IPS-NIHi7 (cell line): ENCODE data around the gene COMMD8.
A peak's percentile ranks its signal among the peaks of the same experiment; 100 is the strongest.
"Not testable (repeated sequence)": the region's sequence is repeated elsewhere in the genome, so short reads cannot be mapped to it uniquely, and the experiment has no call there.

Source experiments
- DNase-seq: peaks from one replicate; pipeline ENCODE4 v3.0.0; 2012; ENCODE audit warnings: mixed read lengths; ENCODE audit errors: extremely low spot score

Gene COMMD8

DNA sequence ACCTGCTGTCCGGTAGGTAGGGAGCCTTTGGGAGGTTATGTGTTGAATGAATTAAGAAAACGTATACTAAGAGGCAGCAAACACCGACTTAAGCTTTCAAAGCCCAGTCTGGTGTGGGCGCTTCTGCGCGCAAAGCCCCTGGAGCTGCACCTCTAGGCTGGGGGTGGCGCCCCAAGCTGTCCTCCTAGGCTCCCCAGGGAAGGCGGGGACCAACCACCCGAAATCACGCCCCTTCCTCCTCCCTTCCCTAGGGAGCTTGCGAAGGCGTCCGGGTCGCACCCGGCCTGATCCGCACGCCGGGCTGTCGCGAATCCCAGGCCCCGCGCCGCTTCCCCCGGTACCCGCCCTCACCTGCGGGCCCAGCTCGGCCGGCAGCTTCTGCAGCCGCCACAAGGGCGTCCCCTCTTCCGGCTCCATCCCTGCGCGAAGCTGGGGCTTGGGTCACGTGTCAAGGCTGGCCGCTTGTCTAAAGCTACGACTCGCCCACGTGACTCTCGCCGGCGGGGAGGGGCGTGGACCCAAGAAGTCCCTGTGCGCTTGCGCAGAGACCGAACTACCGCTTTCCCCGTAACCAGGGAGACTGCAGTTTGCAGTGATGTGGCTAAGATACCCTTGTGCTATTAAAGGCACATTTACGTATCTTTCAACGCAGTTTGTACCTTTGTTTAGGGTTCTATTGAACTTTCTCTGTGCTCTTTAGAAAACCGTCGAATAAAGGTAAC is at the start of gene COMMD8:
Gene COMMD8 (minus strand): TSS at position 468 of the 722 bp plus-strand sequence. CDS start 51 bp downstream, at position 417.
- peak; percentile 93 for DNase-seq

DNA sequence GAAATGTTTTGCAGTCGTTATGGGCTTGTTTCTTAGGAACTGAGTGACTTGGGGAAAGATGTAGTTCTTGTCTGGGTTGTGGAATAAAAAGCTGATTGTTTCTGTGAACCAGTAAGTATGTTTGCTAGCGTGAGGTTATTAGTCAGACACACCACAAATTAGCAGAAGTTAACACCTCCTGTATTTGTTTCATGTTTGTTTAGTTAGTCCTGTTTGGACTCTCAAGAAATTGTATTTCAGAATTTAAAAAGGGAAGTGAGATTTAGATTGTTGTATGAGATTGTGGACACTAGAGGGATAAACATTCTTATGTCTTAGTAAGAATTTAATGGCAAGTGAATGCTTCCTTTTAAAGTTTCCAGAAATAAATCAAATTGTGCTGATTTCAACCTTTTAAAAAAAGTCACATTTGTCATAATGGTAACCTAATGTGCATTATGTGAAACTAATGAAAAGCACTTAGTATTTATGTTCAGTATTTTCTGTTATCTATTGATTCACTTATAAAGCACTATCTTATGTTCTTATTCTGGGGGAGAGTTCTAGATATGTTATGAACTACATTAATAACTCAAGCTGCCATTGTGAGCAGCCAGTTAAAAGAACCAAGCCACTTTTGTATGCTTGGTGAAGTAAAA is 47.1 kb upstream of the COMMD8 start:
- DNase-seq: no peak

DNA sequence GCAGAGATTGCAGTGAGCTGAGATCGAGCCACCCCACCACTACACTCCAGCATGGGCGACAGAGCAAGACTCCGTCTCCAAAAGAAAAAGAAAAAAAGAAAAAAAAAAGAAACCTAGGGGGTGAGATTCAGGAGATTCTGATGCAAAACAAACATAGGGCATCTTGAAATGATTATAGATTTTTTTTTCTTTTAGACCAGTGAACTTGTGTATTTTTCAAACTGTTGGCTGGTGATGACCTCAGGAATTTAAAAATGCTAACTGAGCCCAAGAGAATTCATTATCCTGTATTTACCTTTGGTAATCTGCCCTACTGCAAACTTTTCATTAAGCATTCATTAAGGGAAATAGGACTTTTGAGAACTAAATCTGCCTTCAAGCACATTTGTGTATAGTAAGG is 42.2 kb upstream of the COMMD8 start:
- DNase-seq: no peak

DNA sequence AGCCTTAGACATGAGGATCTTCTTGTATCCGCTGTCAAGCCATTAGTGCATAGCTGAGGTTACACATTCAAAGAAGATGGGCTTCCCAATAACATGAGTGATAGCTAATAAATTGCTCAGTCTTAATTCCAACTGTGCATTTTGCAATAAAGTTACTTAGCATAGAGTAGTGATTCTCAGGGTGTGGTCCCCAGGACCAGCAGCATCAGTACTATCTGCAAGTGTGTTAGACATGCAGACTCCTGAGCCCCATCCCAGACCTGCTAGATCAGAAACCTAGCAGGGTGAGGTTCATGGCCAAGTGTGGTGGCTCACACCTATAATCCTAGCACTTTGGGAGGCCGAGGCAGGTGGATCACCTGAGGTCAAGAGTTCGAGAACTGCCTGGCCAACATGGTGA is 41.6 kb upstream of the COMMD8 start:
- DNase-seq: no peak

DNA sequence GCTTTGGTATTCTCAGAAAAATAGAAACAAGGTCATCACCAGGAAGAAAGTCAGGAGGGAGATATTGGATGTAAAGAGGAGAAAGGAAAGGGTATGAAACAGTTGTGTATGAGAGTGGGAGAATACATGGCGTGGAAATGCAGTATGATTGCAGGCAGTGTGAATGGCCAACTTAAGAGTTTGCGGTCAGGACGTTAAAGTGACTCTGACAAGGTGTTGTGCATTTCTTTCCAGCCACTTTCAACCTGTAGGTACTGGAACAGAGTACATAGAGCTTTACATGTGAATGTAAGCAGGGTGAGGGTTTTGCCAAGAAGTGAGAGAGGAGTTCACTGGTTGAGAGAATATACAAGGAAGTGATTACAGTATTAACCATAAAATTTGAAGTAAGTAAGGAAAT is 37.3 kb upstream of the COMMD8 start:
- DNase-seq: no peak

DNA sequence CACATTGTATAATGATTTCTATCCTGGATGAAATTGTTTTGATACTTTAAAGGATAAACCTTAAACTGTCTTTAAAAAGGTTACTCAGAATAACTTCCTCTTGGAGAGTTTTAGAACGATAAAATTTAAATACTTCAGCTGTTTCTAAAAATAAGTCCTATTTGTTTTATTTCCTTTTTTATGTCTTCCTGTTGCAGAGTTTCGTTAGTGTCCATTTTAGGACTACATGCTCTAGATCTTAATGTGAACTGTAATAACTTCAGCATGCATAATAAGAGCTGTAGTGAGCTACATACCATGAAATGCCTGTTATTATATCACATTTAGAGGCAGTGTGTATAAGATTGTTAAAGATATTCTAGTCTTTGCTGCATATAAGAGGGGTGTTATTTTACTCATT is 36.2 kb upstream of the COMMD8 start:
- no peak for DNase-seq

DNA sequence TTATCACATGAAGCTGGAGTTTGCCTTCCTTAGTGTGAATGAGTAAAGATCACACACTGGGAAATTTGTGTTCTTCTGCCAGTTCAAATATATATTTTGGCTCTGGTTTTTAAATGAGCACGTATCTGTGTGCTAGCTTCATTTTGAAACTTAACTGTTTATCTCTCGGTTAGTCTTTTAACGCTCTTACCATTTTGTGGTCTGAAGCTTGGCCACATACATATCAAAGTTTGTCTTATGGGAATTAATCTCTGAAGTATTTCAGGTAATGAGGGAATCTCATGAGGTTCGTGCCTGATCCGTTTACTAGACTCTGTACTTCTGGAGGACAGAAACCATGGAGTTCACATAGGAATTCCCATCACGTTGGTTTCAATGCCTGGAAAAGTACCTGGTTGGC is 35.4 kb upstream of the COMMD8 start:
- DNase-seq: no peak

DNA sequence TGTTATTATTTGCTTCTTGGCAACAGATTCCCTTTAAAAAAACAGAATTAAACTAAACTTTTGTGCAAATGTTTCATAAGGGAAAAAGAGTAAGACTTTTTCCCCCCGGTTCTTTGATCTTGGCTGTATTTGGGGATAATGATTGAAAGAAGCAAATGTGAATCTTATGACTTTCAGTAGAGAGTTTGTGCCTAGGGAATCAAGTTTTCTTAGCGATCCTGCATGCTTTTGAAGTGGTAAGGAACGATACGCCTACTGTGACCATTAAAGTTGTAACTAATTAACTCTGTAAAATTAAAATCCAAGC is 30.6 kb upstream of the COMMD8 start:
- DNase-seq: no peak

DNA sequence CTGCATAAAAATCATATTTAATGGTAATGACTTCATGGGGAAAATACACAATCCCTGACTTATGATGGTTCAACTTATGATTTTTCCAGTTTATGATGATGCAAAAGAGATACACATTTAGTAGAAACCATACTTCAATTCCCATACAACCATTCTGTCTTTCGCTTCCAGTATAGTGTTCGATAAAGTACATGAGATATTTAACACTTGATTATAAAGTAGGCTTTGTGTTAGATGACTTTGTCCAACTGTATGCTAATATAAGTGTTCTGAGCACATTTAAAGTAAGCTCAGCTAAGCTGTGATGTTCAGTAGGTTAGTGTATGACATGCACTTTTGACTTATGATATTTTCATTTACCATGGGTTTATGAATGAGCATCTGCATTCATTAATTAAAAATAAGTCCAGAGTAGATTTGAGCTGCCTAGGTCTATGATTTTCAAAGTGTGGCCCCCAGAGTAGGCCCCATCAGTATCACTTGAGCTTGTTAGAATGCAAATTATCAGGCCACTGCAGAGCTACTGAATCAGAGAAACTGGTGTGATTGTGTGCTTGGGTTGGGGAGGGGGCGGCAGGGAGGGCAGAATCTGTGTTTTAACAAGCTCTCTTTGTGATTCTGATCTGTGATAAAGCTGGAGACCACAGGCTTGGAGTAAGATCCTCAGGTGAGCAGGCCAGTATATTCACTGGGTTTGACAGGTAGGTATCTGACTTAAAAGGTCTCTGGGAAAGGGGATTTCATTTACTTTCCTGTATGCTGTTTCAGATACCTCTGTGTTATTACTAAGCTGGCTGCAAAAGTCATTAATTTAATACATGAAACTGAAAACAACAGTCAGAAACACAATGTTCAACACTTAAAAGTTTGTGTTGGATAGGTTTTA is 30.0 kb upstream of the COMMD8 start:
- DNase-seq: no peak

DNA sequence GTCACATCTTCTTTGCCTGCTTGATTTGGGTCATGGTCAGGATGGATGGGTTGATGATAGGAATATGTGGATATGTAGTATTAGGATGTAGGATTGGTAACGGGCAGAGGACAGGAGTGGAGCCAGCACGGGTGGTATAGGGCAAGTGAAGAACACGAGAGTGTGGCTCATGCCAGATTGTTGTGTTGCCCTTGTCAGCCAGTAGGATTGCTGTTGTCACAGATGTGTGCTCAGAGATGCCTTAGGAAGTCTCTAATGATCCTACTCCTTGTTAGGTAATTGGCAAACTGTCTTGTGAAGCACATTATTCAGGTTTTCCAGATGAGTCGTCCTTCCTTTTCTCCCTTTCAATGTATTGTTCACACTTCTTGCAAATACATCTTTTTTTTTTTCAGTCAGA is 27.0 kb upstream of the COMMD8 start:
- peak; percentile 27 for DNase-seq

DNA sequence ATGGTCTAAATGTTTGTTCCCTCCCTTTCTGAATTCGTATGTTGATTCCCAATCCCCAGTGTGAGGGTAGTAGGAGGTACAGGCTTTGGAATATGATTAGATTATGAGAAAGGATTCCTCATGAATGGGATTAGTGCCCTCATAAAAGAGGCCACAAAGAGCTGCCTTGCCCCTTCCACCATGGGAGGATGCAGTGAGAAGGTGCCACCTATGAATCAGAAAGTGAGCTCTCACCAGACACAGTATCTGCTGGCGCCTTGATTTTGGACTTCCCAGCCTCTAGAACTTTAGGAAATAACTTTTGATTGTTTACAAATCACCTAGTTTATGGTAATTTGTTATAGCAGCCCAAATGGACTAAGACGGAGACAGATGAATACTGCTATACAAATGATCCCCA is 25.2 kb upstream of the COMMD8 start:
- no peak for DNase-seq

DNA sequence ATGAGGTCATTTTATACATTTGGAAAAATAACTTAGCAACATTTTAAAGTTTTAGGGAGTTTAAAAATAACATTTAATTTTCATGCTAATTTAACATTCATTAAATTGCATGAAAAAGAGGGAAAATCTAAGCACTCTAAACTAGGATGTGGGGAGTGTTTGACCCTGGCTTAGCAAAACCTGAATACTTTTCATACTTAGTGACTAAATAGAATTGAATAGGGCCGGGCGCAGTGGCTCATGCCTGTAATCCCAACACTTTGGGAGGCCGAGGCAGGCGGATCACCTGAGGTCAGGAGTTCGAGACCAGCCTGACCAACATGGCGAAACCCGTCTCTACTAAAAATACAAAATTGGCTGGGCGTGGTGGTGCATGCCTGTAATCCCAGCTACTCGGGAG is 23.2 kb upstream of the COMMD8 start:
- not testable (repeated sequence) for DNase-seq

DNA sequence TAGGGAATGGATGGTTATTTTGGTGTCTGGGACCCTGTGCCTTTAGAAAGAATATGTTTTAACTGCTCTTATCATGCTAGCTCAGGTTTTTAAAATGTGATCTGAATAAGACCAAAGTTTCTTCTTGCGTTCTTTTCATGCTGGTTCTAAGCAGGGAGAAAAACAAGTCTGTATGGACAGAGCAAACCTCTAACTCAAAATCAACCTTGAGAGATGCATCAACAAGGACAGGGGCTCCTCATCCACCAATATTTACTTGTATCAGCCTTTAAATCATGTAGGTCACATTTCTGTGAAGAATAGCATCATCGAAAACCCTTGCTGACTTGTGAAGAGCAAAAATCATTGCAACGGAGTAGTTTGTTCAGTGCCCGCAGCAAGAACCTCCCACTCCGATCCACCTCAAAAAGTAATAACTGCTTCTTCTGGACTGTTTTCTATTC is 22.8 kb upstream of the COMMD8 start:
- DNase-seq: no peak

DNA sequence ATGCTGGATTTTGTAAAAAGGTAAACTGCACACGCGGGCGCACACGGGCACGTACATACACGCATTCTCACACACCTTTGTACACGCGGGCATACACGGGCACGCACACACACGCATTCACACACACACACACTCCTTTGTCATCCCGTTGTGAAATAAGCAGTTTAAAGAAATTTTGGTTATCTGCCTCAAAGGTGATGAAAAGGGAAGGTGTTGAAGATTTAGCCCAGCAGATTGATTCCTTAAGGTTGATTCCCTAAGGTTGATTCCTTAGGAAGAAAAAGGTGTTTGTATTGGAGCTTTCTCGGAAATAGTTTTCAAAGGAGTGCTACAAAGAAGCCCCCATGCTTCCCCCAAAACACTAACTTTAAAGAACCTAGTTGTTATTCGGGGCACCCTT is 22.3 kb upstream of the COMMD8 start:
- DNase-seq: no peak

DNA sequence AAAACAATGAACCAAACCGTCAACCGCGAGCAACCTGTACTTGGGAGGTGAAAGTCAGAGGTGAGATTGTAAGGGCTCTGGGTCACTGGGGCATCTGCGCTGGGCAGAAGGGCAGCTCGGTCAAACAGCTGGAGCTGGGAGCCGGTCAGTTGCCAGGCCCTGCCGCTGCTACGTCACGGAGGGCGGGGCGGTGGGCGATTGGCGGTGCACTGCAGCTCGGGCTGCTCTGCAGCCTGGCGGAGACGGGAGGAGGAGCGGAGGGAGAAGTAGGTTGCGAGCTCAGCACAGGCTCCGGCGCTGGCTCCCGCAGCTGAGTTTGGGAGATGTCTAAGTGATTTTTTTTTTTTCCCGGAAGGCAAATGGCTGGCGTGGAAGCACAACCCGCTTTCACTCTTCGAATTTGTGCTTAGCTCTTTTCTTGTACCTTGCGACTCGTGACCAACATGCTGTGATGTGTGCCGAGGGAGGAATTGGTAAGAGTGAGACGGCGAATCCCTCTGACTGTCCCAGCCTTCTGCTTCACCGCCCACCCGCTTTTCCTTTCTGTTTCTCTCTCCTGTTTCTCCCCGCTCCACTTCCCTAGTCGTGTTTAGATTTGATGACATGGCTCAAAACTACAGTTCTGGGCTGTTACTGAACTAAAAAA is 21.7 kb upstream of the COMMD8 start, which contains the start of gene ATP10D:
Gene ATP10D (plus strand): TSS at position 229 of the 646 bp plus-strand sequence. CDS start 27,266 bp downstream, outside the sequence.
- DNase-seq: peak; percentile 89

DNA sequence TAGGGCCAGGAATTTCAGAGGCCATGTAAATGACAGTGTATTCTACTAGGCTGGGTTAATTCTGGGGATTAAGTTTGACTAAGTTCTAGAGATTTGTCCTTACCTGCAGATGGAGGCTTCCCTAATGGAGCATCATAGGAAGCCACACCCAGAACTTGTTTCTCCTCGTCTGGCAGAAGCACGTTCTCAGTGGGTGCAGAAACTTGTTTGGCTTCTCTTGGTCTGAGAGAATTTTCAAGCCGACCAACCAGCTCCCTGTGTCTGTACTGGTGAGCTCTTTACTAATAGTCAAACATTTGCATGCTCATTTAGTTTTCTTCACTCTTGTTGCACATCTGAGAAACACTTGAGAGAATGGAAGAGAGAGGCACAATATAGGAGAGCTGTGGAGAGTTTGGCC is 20.7 kb upstream of the COMMD8 start:
- no peak for DNase-seq

DNA sequence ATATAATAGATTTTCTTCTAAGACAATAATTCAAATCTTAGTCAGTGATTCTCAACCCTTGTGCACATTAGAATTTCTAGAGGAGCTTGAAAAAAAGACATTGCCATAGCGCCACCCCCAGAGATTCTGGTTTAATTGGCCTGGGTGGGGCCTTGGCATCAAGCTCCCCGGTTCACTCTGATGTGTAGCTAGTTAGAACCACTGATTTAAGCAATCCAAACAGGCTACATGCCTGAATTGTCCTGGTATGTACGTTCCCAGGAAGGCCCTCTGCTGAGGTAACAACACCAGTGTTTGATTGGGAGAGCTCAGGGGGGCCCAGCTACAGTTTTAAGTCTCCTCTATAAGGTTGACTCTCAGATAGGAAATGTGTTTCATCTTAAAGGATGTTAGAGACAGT is 20.2 kb upstream of the COMMD8 start:
- no peak for DNase-seq

DNA sequence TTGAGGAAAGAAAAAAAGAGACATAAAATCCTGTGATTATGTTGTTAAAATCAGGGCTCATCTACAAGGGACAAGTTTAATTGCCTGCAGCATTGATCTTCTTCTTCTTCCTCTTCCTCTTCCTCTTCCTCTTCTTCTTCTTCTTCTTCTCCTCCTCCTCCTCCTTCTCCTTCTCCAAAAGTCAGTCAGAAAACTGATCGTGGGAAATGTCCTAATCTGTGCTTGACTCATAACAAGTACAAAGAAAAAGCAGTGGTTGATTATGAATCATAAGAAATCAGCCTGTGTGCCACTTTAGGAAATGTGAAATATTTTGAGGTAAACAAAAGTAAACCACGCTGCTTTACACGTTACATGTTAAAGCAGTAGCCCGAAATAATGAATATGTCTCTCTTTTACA is 18.8 kb upstream of the COMMD8 start:
- DNase-seq: no peak

DNA sequence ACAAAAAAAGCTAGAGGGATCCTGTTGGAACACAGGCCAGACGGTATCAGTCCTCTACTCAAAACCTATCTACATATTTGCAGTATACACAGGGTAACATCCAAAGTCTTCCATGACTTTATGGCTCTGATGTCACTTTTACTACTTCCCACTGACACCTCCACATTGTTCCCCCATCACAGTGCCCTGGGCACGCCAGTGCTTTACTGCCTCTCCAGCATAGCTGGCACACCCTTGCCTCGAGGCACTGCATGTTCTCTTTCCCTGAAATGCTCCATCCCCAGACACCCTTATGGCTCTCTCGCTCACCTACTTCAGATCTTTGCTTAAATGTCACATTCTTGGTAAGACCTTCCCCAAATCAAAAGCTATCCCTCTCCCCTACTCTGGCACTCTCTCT is 15.3 kb upstream of the COMMD8 start:
- DNase-seq: no peak

DNA sequence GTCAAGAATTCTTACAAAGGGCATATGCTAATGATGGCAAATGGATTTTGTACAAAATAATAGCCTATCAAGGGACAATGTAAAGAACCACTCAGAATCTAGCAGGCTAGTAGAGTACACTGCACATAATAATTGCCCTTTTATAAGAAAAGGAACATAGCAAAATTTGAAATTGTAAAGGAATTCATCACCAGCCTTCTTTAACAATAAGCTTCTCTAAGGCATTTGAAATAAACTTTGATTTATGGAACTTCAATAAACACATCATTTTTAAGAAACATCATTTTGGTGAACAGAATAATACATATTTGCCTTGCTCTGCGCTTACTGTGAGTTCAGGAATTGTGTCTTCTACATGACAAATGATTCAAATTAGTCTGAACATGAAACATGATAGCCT is 11.9 kb upstream of the COMMD8 start:
- no peak for DNase-seq

DNA sequence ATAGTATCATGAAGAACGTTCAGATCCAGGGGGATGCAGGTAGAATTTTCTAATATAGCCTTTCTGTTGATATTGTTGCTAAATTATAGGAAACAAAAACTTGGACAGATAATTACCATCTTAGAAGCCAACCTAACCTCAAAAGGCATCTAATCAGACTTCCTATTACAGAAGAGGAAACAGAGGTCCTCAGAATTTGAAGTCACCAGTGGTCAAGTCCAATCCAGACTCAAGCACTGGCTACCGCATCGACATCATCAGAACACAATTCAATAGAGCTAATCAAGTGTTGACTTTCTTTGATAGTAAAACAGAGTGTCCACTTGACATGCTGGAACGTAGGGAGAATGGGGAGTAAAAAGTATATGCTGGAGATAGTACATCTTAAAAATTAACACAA is 11.3 kb upstream of the COMMD8 start:
- no peak for DNase-seq

DNA sequence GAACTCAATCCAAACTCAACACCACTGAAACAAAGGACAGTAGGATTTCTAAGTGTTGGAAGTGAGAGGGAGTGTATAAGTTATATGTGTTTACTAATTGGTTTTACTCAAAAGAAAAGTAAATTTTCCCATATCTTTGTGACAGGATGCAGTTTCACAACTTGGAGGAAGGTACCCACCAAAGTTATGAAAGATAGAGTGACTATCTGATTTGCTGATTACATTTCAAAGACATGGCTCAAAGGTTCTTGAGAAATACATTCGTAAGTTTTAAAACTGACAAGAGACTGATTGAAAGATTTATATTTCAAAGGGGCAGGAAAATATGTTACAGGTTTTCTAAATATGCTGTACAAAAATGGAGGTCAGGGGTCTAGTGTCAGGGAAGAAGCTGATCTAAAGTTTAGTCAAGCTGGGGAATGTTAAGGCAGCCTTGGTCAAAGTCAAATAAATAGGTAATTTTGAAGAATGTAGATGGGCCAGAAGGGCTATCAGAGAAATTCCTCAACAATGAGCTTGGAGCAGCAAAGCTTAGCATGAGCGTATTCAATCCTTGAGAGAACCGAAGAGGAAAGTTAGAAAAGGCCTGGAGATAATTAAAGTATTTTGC is 9.7 kb upstream of the COMMD8 start:
- DNase-seq: no peak
